Activated CD8-positive, alpha-beta memory T cell treated with anti-CD3 and anti-CD28 coated beads for 36 hours (primary cell): ENCODE measurements around the gene BLOC1S5. TPM values are rescaled to one million over a fixed set of nuclear protein-coding genes. Genes with fewer than 3 reads are reported as not detected.

Source experiments
- CTCF ChIA-PET: fragments of 350-600 bp; sonication (Branson Sonifier 250); formaldehyde crosslinking; loops from one replicate; lab custom pipeline; 2021; ENCODE audit warnings: antibody characterized with exemption; lab: Charles Lee
- POLR2A ChIA-PET: fragments of 350-600 bp; sonication (Branson Sonifier 250); formaldehyde crosslinking; loops from one replicate; lab custom pipeline; 2021; ENCODE audit warnings: antibody characterized with exemption; lab: Charles Lee
- total RNA-seq, 2 experiments: library from RNA; stranded (reverse); gene quantifications; one replicate each; pipeline ENCODE4 v1.2.3, GENCODE V29; 2021

BLOC1S5 gene
- total RNA-seq, 2 experiments from 2014 or later, result 21.4 to 22.6 TPM

DNA sequence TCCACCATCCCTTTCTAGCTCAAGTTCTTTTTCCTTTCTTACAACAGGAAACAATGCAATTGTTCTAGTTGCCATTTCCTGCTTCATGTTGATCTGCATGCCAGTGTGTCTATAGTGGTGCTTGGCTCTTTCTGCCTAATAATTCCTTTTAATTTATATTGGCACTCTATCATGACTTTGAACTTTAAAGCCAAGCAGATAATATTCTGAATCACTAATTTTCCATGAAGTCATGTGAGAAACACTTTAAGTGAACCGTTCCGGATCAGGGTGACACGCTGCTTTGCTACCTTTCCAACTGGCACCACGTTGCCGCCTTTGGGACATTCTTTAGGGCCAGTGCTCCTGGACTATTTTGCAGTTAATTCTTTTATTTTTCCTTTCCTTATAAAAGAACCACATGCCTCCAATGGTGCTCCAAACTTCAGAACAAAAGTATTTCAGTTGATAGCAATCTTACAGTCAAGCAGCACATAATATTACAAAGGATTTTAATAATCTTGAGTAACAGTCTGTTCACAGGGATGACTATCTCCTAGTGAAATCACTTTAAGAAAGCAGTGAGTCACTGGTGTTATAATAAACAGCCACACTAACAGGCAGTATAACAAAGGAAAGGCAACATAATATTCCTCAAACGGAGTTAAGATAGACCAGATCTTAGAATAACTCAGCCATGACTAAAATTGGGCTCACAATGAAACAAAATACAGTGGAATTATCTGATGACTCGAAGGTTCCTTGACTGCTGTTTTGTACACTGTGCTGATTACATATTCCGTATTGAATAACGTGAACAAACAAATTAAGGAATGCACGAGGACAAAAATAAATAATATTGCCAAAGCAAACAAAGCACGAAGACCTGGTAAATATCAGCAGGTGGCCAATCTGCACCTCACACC is 19.0 kb upstream of the BLOC1S5 start:
- POLR2A ChIA-PET, result no interaction called here
- CTCF ChIA-PET, result no interaction called here

DNA sequence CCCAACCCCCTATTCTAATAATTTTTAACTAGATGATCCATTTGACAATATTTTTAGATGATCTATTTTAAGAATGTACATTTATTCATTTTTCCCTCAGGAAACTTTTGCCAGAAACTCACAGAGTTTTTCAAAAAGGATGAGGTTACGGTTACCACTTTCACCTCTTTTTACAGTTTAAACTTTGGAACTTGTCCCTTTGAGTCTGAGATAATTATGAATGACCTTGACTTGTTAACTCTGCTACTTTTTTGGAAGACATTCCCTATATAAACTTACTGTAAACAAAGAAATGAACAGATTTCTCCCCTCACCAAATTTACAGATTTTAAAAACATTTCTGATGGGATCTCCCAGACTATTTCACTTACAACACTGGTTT is 18.4 kb upstream of the BLOC1S5 start:
- CTCF ChIA-PET, result no interaction called here
- POLR2A ChIA-PET, result no interaction called here

DNA sequence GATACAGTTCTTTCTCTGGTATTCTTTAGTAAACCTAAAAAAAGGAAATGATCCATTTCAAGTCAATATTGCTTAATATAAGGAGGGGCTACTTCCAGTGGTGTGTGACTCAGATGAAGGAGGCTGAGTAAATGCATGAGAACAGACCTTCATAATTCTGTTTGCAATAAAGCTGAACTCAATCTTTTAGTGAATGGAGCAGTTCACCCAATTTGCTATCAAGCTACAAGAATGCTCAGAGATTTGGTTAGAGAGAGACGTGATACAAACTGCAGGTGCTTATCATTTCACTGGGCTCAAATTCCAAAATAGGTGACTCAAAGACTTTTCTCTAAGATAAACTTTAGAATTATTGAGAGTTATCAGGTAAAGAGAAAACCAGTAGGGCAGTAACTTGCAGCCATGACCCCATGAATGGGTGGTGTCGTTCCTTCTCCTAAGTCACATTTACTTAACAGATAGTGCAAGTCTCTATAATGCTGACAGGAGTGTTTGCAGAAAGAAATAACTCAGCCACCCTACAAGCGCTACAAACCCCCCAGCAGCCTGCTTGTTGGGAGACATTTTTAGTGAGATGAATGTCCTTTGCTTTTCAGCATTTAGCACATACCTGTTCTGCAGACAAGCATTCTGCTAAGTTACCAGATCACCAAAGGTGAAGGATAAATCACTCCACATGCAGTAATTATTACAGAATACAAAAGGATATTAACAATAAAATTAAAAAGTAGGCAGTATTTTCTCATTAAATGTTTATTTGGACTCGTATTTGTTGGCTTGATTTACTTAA is 16.4 kb upstream of the BLOC1S5 start:
- CTCF ChIA-PET, result no interaction called here

DNA sequence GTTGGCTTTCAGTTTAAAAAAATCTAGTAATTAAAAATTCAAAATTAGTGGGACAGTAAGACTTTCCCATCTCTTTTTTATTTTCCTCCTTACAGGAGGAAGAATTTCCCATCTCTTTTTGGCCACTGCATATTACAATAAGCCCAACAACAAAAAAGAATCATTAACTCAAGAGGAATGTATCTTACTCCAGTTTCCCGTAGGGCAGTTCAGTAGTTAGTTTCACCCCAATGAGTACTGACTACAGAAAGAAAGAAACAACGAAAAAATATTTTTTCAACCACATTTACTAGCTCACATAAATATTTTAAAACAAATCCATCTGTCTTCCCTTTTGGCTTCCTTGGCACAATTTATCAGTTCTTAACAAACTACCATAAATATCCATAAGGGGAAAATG is 14.9 kb upstream of the BLOC1S5 start:
- ChIA-PET CTCF (no interaction called here), POLR2A (interaction anchor here (1.0 kb wide), 1 partner anchor 23 kb away, joined by 3 read pairs; no protein-coding TSS in a partner anchor)

More for the DNA sequence above, 16.4 kb upstream of the BLOC1S5 start:
- POLR2A ChIA-PET, result no interaction called here

- POLR2A ChIA-PET, result no interaction called here
- CTCF ChIA-PET, result no interaction called here
These were observed 13.8 kb upstream of the BLOC1S5 start for GRCh38 chr6:8077991-8078390.

DNA sequence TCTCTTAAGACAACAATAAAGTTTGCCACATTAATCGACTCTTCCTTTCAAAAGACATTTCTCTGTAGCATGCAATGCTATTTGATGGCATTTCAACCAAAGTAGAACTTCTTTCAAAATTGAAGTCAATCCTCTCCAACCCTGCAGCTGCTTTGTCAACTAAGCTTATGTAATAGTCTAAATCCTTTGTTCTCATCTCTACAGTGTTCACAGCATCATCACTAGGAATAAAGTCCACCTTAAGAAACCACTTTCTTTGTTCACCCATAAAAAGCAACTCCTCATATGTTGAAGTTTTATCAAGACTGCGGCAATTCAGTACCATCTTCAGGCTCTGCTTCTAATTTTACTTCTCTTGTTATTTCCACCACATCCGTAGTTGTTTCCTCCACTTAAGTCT is 11.5 kb upstream of the BLOC1S5 start:
- ChIA-PET CTCF (no interaction called here), POLR2A (no interaction called here)

GRCh38 chr6:8075185-8075584 is 11.0 kb upstream of the BLOC1S5 start:
- ChIA-PET CTCF (no interaction called here), POLR2A (no interaction called here)

DNA sequence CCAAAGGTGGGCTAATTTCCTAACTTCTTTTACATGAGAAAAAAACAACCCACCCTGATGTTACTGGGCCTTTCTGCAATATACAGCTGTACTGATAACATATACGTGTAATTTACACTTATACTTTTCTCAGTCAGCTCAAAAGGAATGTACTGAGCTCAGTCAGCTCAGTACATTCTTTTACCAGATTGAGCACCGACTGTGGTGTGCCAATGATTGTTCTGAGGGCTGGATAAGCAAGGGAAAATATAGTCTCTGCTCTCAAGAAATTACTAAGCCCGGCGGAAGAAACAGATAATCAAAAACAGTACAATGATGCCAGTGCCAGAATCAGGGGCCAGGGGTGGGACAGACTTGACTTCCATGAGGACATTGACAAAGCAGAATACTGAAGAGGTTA is 10.0 kb upstream of the BLOC1S5 start:
- ChIA-PET CTCF (no interaction called here), POLR2A (no interaction called here)

GRCh38 chr6:8073758-8074157 is 9.6 kb upstream of the BLOC1S5 start:
- ChIA-PET POLR2A (no interaction called here), CTCF (no interaction called here)

GRCh38 chr6:8070718-8071117 is 6.5 kb upstream of the BLOC1S5 start:
- CTCF ChIA-PET, result interaction anchor here (1.0 kb wide), 1 partner anchor 12 kb away, joined by 3 read pairs; no protein-coding TSS in a partner anchor
- POLR2A ChIA-PET, result no interaction called here

DNA sequence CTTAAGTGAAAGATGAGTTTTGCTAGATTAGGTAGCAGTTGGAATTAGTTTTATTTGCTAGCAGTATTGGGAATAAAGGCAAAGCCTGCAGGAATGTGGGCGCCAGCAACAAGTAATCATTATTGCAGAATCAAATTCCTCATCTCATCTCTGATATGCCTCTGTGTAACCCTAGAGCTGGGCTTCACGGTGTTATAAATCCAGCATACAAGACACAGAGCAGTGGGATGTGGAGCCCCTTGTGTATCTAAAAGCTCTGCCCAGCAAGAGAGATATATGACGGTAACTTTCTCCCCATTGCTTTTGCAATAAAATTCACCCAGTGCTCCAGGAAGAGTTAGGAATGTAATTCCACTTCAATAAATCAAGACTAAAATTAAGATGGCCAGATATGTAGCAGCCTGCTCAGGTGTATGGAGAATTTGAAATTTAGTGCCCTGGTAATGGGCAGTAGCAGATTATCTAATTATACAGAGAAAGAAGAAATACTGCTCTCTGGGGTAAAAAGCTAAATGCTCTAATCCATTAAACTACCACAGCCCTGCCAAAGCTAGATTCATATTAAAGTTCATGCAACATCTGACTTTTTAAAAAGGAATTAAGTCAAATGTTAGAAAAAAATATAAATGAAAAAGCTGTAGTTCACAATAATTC is 5.6 kb upstream of the BLOC1S5 start:
- POLR2A ChIA-PET, result no interaction called here

DNA sequence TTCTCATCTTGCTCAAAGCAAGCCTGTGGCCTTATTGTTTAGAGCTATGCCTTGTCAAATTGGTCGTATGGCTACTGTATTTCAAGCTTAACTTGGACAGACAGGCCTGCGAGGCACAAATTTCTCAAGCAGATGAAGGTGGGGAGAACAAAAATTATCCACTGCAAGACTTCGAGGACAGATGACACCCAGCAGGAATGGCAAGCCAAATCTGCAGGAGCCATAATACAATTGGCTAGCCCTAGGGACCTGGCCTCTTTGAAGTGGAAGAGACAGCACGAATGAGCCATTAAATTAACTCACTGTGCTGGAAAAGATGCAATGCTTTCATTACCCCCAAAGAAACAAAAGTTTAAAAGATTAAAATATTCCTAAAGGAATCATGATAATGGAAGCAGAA is 5.0 kb upstream of the BLOC1S5 start:
- ChIA-PET CTCF (no interaction called here), POLR2A (no interaction called here)

More for the DNA sequence above, 5.6 kb upstream of the BLOC1S5 start:
- CTCF ChIA-PET, result interaction anchor here (1.0 kb wide), 1 partner anchor 11 kb away, joined by 3 read pairs; no protein-coding TSS in a partner anchor

DNA sequence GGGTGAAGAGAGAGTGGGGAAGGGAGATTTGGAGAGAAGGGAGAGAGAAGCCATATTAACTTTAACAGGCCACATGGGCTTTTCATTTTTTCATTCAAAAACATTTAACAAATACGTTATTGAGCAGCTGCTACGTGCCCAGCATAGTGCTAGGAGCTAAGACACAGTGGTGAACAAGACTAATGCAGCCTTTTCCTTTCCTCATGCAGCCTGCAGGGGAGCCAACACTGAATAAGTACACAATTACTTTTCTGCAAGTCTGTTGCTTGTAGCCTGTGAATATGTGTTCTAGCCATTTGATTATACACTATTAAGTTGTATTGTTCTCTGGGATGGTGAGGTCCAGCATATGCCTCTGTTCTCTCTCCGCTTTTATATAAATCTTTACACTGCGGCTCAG is 1.9 kb upstream of the BLOC1S5 start:
- CTCF ChIA-PET, result no interaction called here
- POLR2A ChIA-PET, result interaction anchor here (0.8 to 1.0 kb wide), 2 partner anchors 36 to 156 kb away, joined by 3 to 6 read pairs; partner anchors contain the start of gene EEF1E1

DNA sequence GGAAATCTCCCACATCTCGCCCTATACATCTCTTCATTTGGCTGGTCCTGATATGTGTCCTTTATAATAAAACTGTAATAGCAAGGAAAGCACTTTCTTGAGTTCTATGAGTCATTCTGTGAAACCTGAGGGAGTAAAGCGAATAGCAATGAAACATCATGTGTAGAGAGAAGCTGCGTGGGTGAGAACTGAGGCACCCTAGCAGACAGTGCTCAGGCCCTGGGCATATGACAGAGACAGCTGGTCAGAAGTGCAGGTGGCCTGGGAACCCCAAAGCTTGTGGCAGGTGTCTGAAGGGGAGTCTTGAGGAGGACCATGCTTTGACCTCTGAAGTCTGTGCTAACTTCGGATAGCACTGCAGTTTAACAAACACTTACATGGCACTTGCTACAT is 1.3 kb upstream of the BLOC1S5 start:
- CTCF ChIA-PET, result interaction anchor here (0.6 kb wide), 1 partner anchor 29 kb away, joined by 3 read pairs; no protein-coding TSS in a partner anchor
- POLR2A ChIA-PET, result interaction anchor here (0.6 to 2.4 kb wide), 4 partner anchors 37 to 1572 kb away, joined by 3 to 18 read pairs (median 4); partner anchors contain the start of gene EEF1E1

DNA sequence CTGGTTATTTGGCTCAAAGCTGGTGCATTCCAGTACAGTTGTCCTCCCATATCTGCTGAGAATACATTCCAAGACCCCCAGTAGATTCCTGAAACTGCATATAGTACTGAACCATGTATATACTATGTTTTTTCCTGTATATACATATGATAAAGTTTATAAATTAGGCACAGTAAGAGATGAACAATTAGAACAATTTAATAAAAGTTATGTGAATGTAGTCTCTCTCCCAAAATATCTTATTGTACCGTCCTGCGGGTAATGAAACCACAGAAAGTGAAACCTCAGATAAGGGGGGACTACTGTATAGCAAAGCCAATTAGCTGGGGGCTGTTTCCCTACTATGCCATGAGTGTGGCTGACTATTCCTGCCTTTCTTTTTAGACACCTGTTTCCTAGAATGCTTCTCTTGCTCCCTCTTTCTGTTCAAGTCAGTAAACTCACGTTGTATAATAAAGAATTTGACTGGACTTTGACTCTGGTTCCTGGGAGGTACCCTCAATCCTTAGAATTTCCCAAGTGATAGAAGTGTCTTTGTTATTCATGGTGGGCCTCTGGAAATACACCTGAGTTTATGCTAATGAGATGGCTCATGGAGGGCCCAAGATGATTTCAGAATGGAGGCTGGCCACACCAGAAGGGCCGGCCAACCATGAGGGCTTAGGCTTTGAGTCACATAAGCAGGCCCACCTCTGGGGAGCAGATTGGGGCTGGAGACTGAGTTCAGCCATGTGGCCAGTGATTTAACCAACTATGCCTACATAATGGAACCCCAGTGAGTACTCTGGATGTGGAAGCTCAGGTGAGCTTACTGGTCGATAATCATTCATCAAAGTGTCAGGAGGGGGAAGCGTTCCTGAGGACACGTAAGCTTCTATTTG is 689 bp upstream of the BLOC1S5 start:
- CTCF ChIA-PET, result interaction anchor here (0.6 to 1.2 kb wide), 2 partner anchors 29 to 155 kb away, joined by 3 read pairs; no protein-coding TSS in a partner anchor

GRCh38 chr6:8061736-8062135 is 2.5 kb downstream of the BLOC1S5 start:
- POLR2A ChIA-PET, result no interaction called here
- CTCF ChIA-PET, result no interaction called here

More for the DNA sequence above, 689 bp upstream of the BLOC1S5 start:
- POLR2A ChIA-PET, result interaction anchor here (0.5 to 2.4 kb wide), 6 partner anchors 37 to 1572 kb away, joined by 3 to 18 read pairs (median 3); partner anchors contain the start of gene EEF1E1

GRCh38 chr6:8060346-8060745 is 3.8 kb downstream of the BLOC1S5 start:
- ChIA-PET POLR2A (no interaction called here), CTCF (interaction anchor here (1.3 kb wide), 1 partner anchor 68 kb away, joined by 4 read pairs; no protein-coding TSS in a partner anchor)

- ChIA-PET CTCF (interaction anchor here (0.5 to 1.7 kb wide), 3 partner anchors 46 to 337 kb away, joined by 4 to 10 read pairs (median 4); no protein-coding TSS in a partner anchor), POLR2A (no interaction called here)
These were observed 5.1 kb downstream of the BLOC1S5 start for GRCh38 chr6:8059129-8059528.
